DMS 273 treated with DMSO at 0.1 percent for 48 hours (cell line): ENCODE results near the gene EFTUD2.

Source experiments
- DNase-seq: peaks from one replicate; lab custom pipeline; 2025; lab: John Stamatoyannopoulos, UW

The EFTUD2 gene

DNA sequence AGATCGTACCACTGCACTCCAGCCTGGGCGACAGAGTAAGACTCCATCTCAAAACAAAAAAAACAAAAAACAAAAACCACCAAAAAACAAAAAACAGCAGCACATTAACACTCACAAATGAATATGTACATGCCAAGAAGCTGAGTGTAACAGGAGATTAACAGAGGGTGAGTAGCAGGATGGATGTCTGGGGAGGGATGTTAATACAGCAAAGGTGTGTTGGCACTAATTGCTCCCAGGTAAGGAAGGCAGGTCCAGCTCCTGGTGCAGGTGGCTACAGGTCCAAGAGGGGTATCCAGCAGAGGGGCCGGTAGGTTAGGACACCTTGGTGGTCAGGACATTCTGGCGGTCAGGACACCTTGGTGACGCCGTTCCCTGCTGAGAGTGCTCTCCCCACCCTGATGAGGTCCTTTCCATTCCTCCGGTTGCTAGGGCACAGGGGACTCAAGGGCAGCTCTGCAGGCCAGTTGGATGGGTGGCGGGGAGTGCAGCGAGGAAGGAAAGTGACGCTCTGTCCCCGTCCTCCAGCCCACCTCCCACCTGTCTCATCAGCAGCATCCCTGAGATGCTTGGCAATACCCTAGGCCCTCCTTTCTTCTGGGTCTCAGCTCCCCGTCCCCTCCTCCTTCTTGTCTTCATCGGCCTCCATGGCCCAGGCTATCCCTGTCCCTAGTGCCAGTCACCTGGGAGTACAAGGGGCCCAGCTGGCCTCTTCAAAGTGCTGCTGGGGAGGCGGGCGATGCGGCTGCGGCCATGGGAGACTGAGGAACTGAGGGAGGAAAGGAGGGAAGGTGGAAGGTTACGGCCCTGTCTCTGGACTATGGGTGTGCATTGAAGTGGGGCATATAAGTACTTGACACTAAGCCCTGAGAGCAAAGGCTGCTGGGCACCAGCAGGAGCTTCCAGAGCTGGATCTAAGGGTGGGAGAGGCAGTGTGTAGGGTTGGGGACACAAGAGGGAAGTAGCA, 26.8 kb upstream of the EFTUD2 start:
- DNase-seq, result no peak

DNA sequence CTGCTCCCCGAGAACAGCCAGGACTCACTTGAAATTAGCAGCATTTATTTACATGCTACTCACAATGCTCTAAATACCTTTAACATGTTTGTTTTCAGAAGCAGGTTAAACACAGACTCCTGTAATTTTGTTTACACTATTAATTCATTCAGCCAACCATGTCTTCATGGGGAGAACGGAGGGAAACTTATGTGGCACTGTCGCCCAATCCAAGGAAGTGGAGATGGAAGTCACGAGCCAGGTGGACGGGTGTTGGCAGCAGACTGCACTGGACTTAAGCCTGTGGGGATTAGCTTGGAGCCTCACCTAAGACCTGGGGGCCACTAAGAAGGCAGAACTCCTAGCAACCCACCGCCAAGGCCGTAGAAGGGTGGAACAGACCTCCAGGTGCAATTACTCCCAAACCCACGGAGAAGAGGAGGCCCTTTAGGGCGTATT, 24.9 kb upstream of the EFTUD2 start:
- DNase-seq, result no peak

DNA sequence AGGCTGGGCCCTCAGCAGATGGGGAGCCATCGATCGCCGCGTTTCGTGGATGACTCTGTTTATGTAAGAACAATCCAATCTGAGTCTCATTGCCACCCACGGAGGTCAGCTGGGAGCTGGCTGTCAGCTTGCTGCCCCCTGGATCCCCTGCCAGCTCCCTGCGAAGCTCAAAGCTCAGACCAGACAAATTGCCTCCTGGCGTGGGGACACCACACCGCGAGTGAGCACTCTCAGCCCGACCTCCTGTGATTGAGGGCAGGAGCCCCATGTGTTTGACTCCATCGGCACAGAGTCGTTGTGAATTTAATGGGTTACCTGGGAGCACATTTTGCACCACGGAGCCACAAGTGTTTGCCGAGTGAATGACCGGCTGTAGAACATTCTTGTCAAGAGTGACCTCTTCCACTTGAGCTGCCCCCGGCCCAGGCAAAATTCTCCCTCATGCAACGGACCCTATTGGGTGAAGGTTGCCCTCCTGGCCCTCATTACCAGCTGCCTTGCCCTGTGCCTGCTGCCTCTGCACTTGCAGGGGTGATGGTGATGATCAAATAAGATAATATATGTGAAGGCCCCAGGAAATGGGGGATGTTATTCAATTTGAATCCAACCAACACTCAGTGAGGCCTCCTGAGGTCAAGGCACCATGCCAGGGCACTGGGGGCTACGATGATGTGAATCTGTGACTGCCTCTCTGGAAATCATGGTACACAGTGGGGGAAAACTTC, 23.7 kb upstream of the EFTUD2 start:
- DNase-seq, result no peak

DNA sequence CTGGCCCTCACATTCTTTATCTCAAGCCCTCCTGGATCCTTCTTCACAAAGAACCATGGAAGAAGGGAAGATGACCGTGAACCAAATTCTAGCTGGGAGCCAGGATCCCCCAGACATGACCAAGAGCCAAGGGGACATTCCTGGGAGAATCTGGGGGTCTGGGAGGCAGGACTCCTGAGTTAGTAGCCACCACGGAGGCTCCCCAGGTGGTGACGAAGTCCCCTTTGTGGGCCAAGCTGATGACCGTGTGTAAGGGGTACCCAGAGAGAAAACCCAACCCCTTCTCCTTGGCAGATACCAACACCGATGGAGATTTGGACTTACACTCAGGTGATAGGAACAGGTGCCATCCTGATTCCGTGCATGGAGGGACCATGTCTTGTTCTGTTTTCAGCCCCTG, 22.9 kb upstream of the EFTUD2 start:
- DNase-seq, result no peak

DNA sequence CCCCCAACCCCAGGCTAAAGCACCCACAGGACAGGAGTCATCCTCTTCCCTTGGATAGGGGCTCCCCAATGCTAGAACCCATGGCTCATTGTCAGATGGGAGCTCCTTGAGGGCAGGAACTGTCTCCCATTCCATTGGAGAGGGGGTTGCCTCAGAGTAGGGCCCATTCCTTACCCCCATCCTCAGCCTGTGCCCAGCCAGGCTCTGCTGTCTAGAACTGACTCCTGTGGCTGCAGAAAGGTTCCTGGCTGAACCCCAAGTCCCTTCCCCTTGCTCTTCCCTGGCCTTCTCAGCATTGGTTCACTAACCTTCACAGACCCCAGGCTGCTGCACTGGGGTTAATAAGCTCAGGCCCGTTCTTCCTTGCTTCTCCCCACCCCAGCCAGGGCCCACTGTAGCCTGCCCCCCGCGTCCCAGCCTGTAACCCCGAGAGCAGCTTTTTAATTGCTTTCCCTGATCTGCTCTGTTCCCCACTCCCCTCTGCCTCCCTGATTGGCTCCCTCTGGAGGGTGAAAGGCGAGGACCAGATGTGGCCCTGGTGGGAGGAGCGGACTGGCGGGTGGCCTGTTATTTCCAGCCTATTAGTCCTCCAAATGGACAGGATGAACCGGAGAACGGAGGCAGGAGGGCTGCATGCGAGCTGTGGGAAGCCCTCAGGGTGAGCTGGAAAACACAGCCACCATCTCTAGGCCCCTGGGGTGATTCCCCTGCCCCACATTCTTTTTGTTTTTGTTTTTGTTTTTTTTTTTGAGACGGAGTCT, 22.1 kb upstream of the EFTUD2 start:
- DNase-seq, result peak; percentile 67

DNA sequence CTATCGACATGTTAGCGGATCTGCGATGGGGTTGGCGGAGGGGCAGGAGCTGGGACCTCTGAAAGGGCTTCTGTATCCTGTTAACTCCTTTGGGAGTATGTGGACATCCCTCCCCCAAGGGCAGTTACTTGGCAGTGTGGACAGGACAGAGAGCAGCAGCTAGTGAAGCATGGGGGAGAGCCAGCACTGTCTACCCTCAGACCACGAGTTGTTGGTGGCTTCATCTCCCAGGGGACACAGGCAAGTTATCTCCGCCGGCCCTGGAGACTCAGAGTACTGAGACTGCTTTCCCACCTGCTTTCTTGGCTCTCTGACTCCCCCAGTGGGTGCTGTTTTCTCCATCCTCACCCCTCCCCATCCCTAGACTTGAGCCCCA, 21.3 kb upstream of the EFTUD2 start:
- DNase-seq, result no peak

DNA sequence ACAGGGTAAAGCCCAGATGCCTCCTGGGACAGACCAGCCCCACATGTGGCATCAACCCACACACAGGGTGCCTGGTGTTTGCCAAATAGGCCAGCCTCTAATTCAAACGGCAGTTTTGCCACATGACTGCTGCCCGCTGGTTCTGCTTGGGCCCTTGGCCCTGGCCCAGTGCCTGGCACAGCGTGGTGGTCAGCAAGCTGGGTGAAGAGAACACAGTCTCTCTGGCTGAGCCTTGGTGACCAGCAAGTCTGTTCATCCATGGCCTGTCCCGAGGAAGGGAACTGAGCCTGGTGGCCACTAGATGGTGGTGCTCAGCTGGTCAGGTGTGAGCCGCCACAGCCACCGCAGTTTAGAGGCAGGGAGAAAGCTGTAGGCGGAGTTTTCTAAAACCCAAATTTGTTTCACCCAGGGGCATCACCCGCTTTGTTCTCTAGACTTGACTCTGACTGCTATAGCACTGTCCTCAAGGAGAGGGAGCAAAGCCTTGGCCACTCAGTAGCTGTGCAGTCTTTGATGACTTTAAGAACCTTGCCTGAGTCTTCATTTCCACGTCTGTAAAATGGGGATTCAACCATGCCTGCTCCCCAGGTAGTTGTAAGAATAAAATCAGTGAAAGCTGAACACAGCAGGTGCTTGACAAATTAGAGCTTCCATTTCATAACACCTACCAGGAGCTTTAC, 20.8 kb upstream of the EFTUD2 start:
- peak; percentile 38 for DNase-seq

DNA sequence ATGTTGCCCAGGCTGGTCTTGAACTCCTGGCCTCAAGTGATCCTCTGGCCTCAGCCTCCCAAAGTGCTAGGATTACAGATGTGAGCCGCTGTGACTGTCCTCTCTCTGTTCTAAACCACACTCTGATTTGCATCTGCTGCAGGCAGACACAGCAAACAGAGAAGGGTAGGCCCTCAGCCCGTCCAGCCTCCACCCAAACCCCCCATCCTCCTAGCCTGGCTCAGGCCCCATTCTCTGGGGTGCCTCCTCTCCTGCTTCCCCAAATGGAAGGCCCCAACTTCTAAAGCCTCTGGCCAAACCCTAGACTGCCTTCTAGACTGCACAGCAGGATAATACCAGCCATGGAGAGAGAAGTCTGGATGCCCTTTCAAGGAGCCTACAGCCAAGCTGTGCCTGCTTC, 20.2 kb upstream of the EFTUD2 start:
- DNase-seq, result no peak

DNA sequence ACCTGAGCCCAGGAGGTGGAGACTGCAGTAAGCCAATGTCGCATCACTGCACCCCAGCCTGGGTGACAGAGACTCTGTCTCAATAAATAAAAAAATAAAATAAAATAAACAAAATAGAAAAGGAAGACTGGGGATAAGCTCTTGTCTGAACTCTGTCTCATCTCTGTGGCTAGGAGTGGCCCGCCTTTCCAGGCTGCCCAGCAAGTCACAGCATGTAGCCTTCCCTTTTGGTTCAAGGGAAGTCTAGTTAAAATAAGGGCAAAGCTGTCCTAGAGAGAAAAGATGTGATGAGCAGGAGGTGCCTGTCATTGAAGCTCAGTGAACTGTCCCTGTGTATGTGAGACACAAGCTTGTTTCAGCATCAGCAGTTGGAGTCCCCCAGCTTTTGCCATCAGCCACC, 18.8 kb upstream of the EFTUD2 start:
- no peak for DNase-seq

DNA sequence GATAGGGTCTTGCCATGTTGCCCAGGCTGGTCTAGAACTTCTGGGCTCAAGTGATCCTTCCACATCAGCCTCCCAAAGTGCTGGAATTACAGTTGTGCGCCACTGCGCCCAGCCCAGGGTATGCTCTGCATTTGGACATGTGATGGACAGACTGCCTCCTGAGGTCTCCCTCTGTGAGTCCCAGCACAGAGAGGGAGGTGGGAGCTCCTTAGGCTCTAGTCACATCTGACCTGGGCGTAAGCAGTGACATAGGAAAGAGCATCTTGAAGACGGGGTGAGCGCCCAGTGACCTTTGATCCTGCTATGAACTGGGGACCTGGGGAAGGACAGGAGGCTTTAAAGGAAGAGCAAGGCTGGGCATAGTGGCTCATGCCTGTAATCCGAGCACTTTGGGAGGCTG, 18.2 kb upstream of the EFTUD2 start:
- DNase-seq, result no peak

DNA sequence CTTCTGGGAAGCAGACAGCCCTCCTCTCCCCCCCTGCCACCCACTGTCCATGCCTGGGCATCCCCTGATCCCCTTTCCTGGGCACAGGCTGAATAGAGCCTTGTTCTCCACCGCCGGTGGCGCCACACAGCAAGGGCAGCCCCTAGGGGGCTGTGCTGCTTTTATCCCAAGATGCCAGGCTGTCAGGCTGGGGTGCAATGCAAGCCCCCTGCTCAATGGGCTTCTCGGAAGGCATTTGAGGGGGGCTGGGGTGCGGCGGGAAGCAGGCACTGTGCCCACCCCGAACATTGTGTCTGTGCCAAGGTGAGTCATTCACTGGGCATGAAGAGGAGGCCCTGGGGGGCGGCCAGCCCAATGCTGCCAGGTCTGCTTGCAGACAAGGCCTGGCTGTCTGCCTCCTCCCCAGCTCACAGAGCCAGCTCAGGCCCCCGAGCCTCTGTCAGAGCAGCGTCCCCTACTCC, 17.6 kb upstream of the EFTUD2 start:
- DNase-seq, result no peak

DNA sequence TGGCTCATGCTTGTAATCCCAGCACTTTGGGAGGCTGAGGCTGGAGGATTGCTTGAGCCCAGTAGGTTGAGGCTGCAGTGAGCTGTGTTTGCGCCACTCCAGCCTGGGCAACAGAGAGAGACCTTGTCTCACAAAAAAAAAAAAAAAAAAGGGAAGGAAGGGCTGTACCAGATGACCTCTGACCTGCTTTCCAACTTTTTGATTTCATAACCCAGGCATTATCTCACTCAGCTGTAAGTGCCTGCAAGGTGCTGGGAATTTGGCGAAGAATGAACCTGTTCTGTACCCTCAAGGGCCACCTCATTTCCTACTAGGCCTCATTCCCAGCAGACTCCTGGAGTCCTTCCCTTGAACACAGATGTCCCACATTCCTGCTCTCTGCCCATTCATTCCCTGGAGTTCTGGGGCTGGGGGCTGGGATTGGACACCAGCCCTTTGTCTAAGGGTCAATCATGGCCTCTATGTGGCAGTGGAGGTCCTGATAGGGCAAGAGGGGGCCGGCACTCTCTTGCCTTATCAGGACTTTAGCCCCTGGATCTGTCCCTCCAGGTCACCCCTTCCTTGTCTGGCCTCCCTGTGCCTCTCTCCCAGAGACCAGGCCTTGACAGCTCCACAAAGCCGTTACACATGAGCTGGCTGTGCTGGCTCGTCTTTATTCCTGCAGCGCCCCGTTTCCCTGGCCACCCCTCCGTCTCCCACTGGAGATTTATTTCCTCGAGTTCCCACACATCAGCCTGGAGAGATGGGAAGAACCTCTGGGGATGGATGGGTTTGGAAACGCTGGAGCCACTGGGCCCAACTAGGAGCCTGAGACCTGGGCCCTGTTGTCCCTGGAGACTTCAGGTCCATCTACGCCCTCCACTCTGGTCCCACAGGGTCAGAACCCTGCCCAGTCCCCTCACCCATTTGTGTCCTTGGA, 16.9 kb upstream of the EFTUD2 start:
- no peak for DNase-seq

DNA sequence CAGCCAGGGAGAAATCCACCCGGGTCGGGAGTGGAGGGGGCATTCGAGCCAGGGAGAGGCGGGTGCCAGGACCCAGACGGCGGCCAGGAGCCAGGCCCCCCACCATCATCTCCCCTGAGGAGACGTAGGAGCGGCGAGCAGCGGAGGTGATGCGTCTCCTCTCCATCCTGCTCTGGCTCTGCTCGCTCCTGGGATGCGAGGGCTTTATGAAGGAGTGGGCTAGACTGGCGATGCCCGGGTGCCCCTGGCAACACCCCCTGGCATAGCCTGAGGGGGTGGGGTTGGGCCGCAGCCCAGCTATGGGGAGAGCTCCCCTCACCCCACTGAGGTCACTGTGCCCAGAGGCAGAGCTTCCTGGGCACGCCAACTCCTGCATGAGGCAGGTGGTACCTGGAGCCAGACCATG, 16.1 kb upstream of the EFTUD2 start, which contains the start of gene GFAP:
GFAP (minus strand) TSS at position 180 of the 406 bp plus-strand sequence; CDS start at position 166, 14 bp downstream.
- no peak for DNase-seq

DNA sequence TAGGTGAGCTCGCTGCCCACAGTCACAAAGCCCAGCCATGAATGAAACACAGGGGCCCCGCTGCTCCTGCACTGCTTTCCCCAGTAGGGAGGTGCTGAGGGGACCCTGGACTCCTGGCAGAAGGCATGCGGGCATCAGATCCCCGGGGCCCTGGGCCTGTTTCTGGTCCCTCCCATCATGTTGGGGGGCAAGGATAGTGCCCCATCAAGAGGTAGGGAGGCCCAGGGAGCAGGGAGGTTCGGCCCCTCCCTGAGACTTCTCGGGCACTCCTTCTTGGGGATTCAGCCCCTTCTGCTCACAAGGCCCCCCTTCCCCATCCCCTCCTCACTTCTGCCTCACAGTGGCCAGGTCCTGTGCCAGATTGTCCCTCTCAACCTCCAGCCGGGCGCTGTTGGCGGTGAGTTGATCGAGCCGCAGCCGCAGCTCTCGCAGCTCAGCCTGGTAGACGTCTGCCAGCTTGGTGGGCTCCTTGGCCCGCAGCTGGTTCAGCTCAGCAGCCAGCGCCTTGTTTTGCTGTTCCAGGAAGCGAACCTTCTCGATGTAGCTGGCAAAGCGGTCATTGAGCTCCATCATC, 15.5 kb upstream of the EFTUD2 start:
- no peak for DNase-seq

DNA sequence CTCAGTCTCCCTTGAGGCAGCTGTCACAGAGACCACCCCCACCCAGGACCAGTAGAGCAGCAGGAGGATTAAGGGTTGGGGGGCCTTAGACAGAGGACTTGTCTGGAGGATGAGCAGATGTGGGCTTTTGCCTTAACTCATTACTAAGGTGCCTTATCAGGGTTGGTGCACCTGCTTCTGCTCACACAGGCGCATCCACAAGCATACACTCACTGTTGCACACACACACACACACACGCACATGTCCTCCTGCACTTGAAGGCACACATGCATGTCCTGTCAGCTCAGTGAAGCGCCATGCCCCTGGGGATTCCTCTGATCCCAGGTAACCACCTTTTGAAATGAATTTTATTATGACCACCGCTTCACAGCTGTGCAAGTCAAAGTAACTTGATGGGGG, 14.9 kb upstream of the EFTUD2 start:
- no peak for DNase-seq

DNA sequence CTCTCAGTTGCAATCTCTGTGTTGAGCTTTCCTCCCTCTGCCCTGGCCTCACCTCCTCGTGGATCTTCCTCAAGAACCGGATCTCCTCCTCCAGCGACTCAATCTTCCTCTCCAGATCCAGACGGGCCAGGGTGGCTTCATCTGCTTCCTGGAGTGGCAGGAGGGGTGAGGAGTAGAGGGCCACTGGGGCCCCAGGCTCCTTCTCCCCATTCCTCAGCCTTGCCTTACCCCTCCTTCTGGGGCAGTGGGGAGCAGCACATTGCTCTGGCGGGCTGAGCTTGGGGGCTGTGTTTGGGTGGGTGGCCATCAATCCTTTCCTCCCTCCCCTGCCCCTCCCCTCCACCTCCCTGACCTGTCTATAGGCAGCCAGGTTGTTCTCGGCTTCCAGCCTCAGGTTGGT, 14.4 kb upstream of the EFTUD2 start:
- no peak for DNase-seq

DNA sequence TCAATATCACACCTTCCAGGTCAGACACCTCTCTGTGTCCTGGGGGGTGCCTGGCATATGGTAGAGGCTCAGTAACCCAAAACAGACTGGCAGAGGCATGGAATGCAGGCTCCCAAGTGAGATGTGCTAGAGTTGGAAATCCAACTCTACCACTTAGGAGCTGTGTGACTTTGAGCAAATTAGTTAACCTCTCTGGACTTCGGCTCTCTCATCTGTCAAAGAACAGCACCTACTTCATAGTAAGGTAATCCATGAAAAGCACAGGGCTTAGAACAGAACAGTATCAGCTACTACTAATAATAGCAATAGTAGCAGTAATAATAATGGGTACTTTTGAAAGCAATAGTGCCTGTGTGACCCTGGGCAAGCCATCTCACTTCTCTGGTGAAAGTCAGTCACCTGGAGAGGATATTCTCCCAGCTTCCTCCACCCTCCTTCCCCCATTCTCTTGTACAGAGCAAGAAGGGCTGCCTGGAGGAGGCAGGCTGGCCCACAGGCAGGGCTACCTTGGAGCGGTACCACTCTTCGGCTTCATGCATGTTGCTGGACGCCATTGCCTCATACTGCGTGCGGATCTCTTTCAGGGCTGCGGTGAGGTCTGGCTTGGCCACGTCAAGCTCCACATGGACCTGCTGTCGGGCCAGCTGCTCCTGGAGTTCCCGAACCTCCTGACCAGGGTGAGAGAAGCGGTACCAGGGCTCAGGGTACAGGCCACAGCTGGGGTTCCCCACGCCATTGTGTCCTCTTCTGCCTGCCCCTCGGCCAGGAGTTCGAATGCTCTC, 13.7 kb upstream of the EFTUD2 start:
- no peak for DNase-seq

DNA sequence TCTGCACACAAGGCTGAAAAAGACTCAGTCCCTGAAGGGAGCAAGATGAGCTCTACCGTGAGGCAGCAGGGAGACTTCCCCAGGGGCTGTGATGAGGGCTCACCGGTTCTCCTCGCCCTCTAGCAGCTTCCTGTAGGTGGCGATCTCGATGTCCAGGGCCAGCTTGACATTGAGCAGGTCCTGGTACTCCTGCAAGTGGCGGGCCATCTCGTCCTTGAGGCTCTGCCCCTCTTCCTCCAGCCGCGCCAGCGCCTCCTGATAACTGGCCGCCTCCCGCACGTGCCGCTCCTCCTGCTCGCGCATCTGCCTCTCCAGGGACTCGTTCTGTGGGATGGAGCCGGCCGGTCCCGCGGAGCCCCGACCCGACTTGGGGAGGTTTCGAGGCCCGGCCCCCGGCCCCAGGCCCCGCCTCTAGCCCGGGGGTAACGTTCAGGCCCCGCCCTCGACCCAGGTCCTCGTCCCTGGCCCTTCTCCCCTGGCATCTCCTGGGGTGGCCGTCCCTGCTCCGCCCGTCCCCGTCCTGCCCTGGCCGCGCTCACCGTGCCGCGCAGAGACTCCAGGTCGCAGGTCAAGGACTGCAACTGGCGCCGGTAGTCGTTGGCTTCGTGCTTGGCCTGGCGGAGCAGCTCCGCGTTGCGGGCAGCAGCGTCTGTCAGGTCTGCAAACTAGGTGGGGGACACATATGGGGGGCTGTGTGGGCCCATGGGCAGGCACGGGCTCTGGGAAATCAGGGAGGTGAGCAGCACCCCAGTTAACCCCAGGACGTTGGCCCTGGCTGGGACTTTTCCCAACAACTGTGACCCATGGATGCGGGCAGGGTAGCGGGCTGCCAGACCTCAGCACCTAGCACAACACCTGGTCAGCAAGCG, 12.1 kb upstream of the EFTUD2 start:
- no peak for DNase-seq
